H9 (cell line): Measurements from ENCODE around the gene CDH7. TPM values are rescaled to one million over a fixed set of nuclear protein-coding genes. Genes with fewer than 3 reads are reported as not detected.

Experiments
- DNase-seq: peaks from one replicate; pipeline ENCODE4 v3.0.0-alpha.2; 2017
- H2AFZ ChIP-seq: one replicate; pipeline ENCODE4 v1.6.1; 2013; ENCODE audit warnings: mild to moderate bottlenecking, low read length, control low read depth, moderate library complexity
- H2AK5ac ChIP-seq: 2 replicates; pipeline ENCODE4 v1.6.1; 2013; ENCODE audit warnings: low read length, control low read depth, mixed read lengths; ENCODE audit not compliant: insufficient read length
- H2BK120ac ChIP-seq: one replicate; pipeline ENCODE4 v1.6.1; 2013; ENCODE audit warnings: low read depth, mild to moderate bottlenecking, low read length, control low read depth, inconsistent platforms; ENCODE audit not compliant: poor library complexity, severe bottlenecking
- H2BK12ac ChIP-seq: 2 replicates; pipeline ENCODE4 v1.6.1; 2013; ENCODE audit warnings: low read length, control low read depth, mixed read lengths, low read depth; ENCODE audit not compliant: insufficient read length
- H2BK15ac ChIP-seq: 2 replicates; pipeline ENCODE4 v1.6.1; 2013; ENCODE audit warnings: low read depth, low read length, control low read depth
- H2BK20ac ChIP-seq: one replicate; pipeline ENCODE4 v1.6.1; 2013; ENCODE audit warnings: low read depth, mild to moderate bottlenecking, low read length, control low read depth, inconsistent platforms; ENCODE audit not compliant: poor library complexity, severe bottlenecking
- H2BK5ac ChIP-seq: 2 replicates; pipeline ENCODE4 v1.6.1; 2013; ENCODE audit warnings: low read length, control low read depth, mixed read lengths; ENCODE audit not compliant: insufficient read length
- H3K14ac ChIP-seq: 2 replicates; pipeline ENCODE4 v1.6.1; 2013; ENCODE audit warnings: low read length, control low read depth; ENCODE audit not compliant: insufficient read depth
- H3K18ac ChIP-seq: 2 replicates; pipeline ENCODE4 v1.6.1; 2013; ENCODE audit warnings: low read depth, mild to moderate bottlenecking, mixed read lengths, low read length, control low read depth; ENCODE audit not compliant: insufficient read length
- H3K23ac ChIP-seq: 2 replicates; pipeline ENCODE4 v1.6.1; 2013; ENCODE audit warnings: low read length, control low read depth, mixed read lengths, low read depth; ENCODE audit not compliant: insufficient read length
- H3K23me2 ChIP-seq: 2 replicates; pipeline ENCODE4 v1.6.1; 2013; ENCODE audit warnings: low read depth, mild to moderate bottlenecking, mixed read lengths, low read length, control low read depth; ENCODE audit not compliant: insufficient read length, poor library complexity, severe bottlenecking
- H3K27ac ChIP-seq: 2 replicates; pipeline ENCODE4 v1.5.1; 2013; ENCODE audit warnings: low read length, control low read depth, mixed read lengths, low read depth; ENCODE audit not compliant: insufficient read length
- H3K27me3 ChIP-seq: 2 replicates; pipeline ENCODE4 v1.6.1; 2013; ENCODE audit warnings: low read length, control low read depth, inconsistent platforms; ENCODE audit not compliant: insufficient read depth
- H3K4ac ChIP-seq: 2 replicates; pipeline ENCODE4 v1.6.1; 2013; ENCODE audit warnings: low read depth, mild to moderate bottlenecking, control low read depth, inconsistent platforms, low read length, moderate library complexity
- H3K4me1 ChIP-seq: 2 replicates; pipeline ENCODE4 v1.6.1; 2013; ENCODE audit warnings: low read length, control low read depth, inconsistent platforms; ENCODE audit not compliant: insufficient read depth
- H3K4me2 ChIP-seq: 2 replicates; pipeline ENCODE4 v1.6.1; 2013; ENCODE audit warnings: low read length, control low read depth, mixed read lengths; ENCODE audit not compliant: insufficient read length, insufficient read depth
- H3K56ac ChIP-seq: 2 replicates; pipeline ENCODE4 v1.6.1; 2013; ENCODE audit warnings: low read depth, mild to moderate bottlenecking, mixed read lengths, low read length, control low read depth; ENCODE audit not compliant: insufficient read length
- H3K79me1 ChIP-seq: 2 replicates; pipeline ENCODE4 v1.6.1; 2013; ENCODE audit warnings: low read depth, mild to moderate bottlenecking, moderate library complexity, low read length, control low read depth, inconsistent platforms; ENCODE audit not compliant: insufficient read depth, poor library complexity, severe bottlenecking
- H3K79me2 ChIP-seq: 2 replicates; pipeline ENCODE4 v1.6.1; 2013; ENCODE audit warnings: low read length, control low read depth, inconsistent platforms; ENCODE audit not compliant: insufficient read depth
- H3K9ac ChIP-seq: 2 replicates; pipeline ENCODE4 v1.6.1; 2013; ENCODE audit warnings: low read length, control low read depth, mixed read lengths; ENCODE audit not compliant: insufficient read length; ENCODE audit errors: extremely low read depth
- H3K9me3 ChIP-seq: one replicate; pipeline ENCODE4 v1.6.1; 2013; ENCODE audit warnings: low read depth, low read length, inconsistent platforms; ENCODE audit not compliant: control insufficient read depth
- H3T11ph ChIP-seq: one replicate; pipeline ENCODE4 v1.6.1; 2013; ENCODE audit warnings: mild to moderate bottlenecking, low read length, control low read depth, inconsistent platforms
- H4K20me1 ChIP-seq: one replicate; pipeline ENCODE4 v1.6.1; 2013; ENCODE audit not compliant: control insufficient read depth, insufficient read length, insufficient read depth
- H4K5ac ChIP-seq: 2 replicates; pipeline ENCODE4 v1.6.1; 2013; ENCODE audit warnings: low read depth, mild to moderate bottlenecking, mixed read lengths, low read length, control low read depth; ENCODE audit not compliant: insufficient read length
- H4K8ac ChIP-seq: replicated peaks from 2 replicates; pipeline ENCODE4 v1.6.1; 2013; ENCODE audit warnings: low read length, control low read depth, mixed read lengths, low read depth; ENCODE audit not compliant: insufficient read length
- H4K91ac ChIP-seq: 2 replicates; pipeline ENCODE4 v1.6.1; 2013; ENCODE audit warnings: low read depth, mild to moderate bottlenecking, moderate library complexity, mixed read lengths, low read length, control low read depth; ENCODE audit not compliant: insufficient read length
- H3K27ac Mint-ChIP-seq, 3 experiments: 2 replicates in 2 of 3; 3 replicates in 1 of 3; pipeline ENCODE4 v1.8.0; 2020 to 2021; ENCODE audit warnings: mixed read lengths in 3 of 3, mild to moderate bottlenecking in 1 of 3, moderate library complexity in 1 of 3
- H3K27me3 Mint-ChIP-seq: 2 replicates; pipeline ENCODE4 v1.8.0; 2021; ENCODE audit warnings: low read depth, mild to moderate bottlenecking, moderate library complexity, mixed read lengths
- H3K36me3 Mint-ChIP-seq, 3 experiments: 2 replicates in 2 of 3; 3 replicates in 1 of 3; pipeline ENCODE4 v1.8.0; 2020 to 2021; ENCODE audit warnings: low read depth in 3 of 3, mixed read lengths in 3 of 3; ENCODE audit not compliant: insufficient read depth in 1 of 3
- H3K4me1 Mint-ChIP-seq, 2 experiments: 2 replicates each; pipeline ENCODE4 v1.8.0; 2020; ENCODE audit warnings: mixed read lengths in 2 of 2
- H3K4me3 Mint-ChIP-seq, 2 experiments: 2 replicates in 1 of 2; 3 replicates in 1 of 2; pipeline ENCODE4 v1.8.0; 2020 to 2021; ENCODE audit warnings: mild to moderate bottlenecking in 2 of 2, mixed read lengths in 2 of 2, moderate library complexity in 1 of 2
- H3K9me3 Mint-ChIP-seq, 2 experiments: 2 replicates in 1 of 2; 3 replicates in 1 of 2; pipeline ENCODE4 v1.8.0; 2020; ENCODE audit warnings: mild to moderate bottlenecking in 2 of 2, mixed read lengths in 2 of 2, moderate library complexity in 1 of 2
- WGBS: extraction: QIAGEN DNeasy Blood & Tissue Kit; methylation state at CpG from one replicate; pipeline ENCODE4 v1.1.7; 2013; ENCODE audit warnings: missing lambda C conversion rate, low lambda C conversion rate, mixed read lengths; ENCODE audit not compliant: insufficient read length; ENCODE audit errors: extremely low coverage; 5-methylcytosine and 5-hydroxymethylcytosine counted together
- total RNA-seq: library from RNA; stranded (reverse); gene quantifications from 2 replicates; pipeline ENCODE4 v1.2.1, GENCODE V29; 2021
- TF ChIP-seq, protein P1 (sequence below): fragments of 200-600 bp; sonication (generic); conservative IDR thresholded peaks from 3 replicates; pipeline ENCODE4 v1.8.0; 2021; ENCODE audit warnings: antibody characterized with exemption, mild to moderate bottlenecking

The CDH7 gene
- total RNA-seq, 1 experiment from 2014 or later: 0.13 TPM

DNA sequence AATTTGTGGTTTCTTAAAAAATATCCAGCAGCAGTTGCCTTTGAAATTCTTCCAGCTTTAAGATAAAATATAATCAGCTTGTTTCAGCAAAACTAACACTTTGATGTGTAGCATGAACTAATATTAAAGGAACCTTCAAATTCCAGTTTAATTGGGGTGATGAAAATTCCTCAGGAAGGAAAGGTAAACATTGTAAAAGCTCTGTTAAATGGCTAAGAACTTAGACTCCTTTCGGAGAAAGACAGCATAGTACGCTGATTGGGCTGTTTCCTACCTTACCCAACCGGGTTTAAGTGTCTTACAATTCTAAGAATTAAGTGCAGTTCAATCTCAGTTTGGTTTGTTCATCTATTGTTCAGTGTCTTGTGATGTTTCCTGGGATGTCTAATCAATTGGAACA lies 108.3 kb downstream of the CDH7 start:
- Mint-ChIP-seq H3K9me3 (no peaks in the 10 kb centered on the region), H3K4me1 (no peaks in the 10 kb centered on the region), H3K4me3 (no peak overlapping the region), H3K36me3 (no peaks in the 10 kb centered on the region), H3K27ac (no peak overlapping the region), H3K27me3 (no peaks in the 10 kb centered on the region)
- no peaks in the 10 kb centered on the region for H3K79me1 ChIP-seq
- H4K5ac ChIP-seq: no peak overlapping the region
- H2BK120ac ChIP-seq: no peak overlapping the region
- H3K18ac ChIP-seq: no peak overlapping the region
- H3K56ac ChIP-seq: no peak overlapping the region
- no peak overlapping the region for H3K4me2 ChIP-seq
- H3K27ac ChIP-seq: no peak overlapping the region
- H2AK5ac ChIP-seq: no peak overlapping the region
- H3K9me3 ChIP-seq: no peaks in the 10 kb centered on the region
- H3K9ac ChIP-seq: no peak overlapping the region
- H3K23me2 ChIP-seq: no peaks in the 10 kb centered on the region
- H2BK12ac ChIP-seq: no peak overlapping the region
- no peak overlapping the region for H4K8ac ChIP-seq
- H3T11ph ChIP-seq: no peak overlapping the region
- H3K27me3 ChIP-seq: no peaks in the 10 kb centered on the region
- TF ChIP-seq, protein P1, sequence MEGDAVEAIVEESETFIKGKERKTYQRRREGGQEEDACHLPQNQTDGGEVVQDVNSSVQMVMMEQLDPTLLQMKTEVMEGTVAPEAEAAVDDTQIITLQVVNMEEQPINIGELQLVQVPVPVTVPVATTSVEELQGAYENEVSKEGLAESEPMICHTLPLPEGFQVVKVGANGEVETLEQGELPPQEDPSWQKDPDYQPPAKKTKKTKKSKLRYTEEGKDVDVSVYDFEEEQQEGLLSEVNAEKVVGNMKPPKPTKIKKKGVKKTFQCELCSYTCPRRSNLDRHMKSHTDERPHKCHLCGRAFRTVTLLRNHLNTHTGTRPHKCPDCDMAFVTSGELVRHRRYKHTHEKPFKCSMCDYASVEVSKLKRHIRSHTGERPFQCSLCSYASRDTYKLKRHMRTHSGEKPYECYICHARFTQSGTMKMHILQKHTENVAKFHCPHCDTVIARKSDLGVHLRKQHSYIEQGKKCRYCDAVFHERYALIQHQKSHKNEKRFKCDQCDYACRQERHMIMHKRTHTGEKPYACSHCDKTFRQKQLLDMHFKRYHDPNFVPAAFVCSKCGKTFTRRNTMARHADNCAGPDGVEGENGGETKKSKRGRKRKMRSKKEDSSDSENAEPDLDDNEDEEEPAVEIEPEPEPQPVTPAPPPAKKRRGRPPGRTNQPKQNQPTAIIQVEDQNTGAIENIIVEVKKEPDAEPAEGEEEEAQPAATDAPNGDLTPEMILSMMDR: no peak
- no peak for DNase-seq
- H2AFZ ChIP-seq: no peak overlapping the region
- H4K91ac ChIP-seq: no peak overlapping the region
- H3K4me1 ChIP-seq: no peaks in the 10 kb centered on the region
- no peak overlapping the region for H2BK5ac ChIP-seq
- H2BK15ac ChIP-seq: no peak overlapping the region
- H3K79me2 ChIP-seq: no peaks in the 10 kb centered on the region
- H2BK20ac ChIP-seq: no peak overlapping the region
- no peak overlapping the region for H3K4ac ChIP-seq
- no peaks in the 10 kb centered on the region for H4K20me1 ChIP-seq
- no CpG with 5 or more reads among the region's 3 CpGs for WGBS
- H3K14ac ChIP-seq: no peak overlapping the region
- no peak overlapping the region for H3K23ac ChIP-seq
